Left kidney (tissue), 2 donors: Measurements from ENCODE around the gene KSR1. TPM values are rescaled to one million over a fixed set of nuclear protein-coding genes. Genes with fewer than 3 reads are reported as not detected.

Experiments used
- DNase-seq: peaks from one replicate; pipeline ENCODE4 v3.0.0-alpha.2; 2013
- polyA plus RNA-seq: library from polyadenylated mRNA; unstranded; fragments of 120-200 nt; gene quantifications from one replicate; pipeline ENCODE4 v1.2.1, GENCODE V29; 2013; ENCODE audit not compliant: insufficient read length

The KSR1 gene
- polyA plus RNA-seq, 1 donor: 73.5 TPM

GRCh38 chr17:27550974-27551505, 94.8 kb downstream of the KSR1 start:
- no peak for DNase-seq

GRCh38 chr17:27551701-27552248, 95.5 kb downstream of the KSR1 start:
- no peak for DNase-seq

- no peak for DNase-seq
Observed at GRCh38 chr17:27552276-27552732, 96.1 kb downstream of the KSR1 start.

GRCh38 chr17:27553019-27553511, 96.8 kb downstream of the KSR1 start:
- DNase-seq: no peak

GRCh38 chr17:27554152-27554551, 97.9 kb downstream of the KSR1 start:
- DNase-seq: no peak

GRCh38 chr17:27554911-27555310, 98.7 kb downstream of the KSR1 start:
- DNase-seq: no peak

- no peak for DNase-seq
Observed at GRCh38 chr17:27555339-27555738, 99.1 kb downstream of the KSR1 start.

- DNase-seq: no peak
Observed at GRCh38 chr17:27558341-27558740, 102.1 kb downstream of the KSR1 start.

GRCh38 chr17:27558842-27559505, 102.7 kb downstream of the KSR1 start:
- no peak for DNase-seq

- peak; percentile 86 for DNase-seq
Observed at GRCh38 chr17:27559506-27560481, 103.5 kb downstream of the KSR1 start.

GRCh38 chr17:27560668-27561067, 104.4 kb downstream of the KSR1 start:
- no peak for DNase-seq

- no peak for DNase-seq
Observed at GRCh38 chr17:27562777-27563455, 106.7 kb downstream of the KSR1 start.

- no peak for DNase-seq
Observed at GRCh38 chr17:27563532-27563931, 107.3 kb downstream of the KSR1 start.

- DNase-seq: no peak
Observed at GRCh38 chr17:27564463-27564862, 108.2 kb downstream of the KSR1 start.

- DNase-seq: no peak
Observed at GRCh38 chr17:27565874-27566670, 109.8 kb downstream of the KSR1 start.

- DNase-seq: no peak
Observed at GRCh38 chr17:27566671-27567562, 110.7 kb downstream of the KSR1 start.

- no peak for DNase-seq
Observed at GRCh38 chr17:27567563-27567859, 111.3 kb downstream of the KSR1 start.

GRCh38 chr17:27568216-27568615, 112.0 kb downstream of the KSR1 start:
- DNase-seq: no peak

GRCh38 chr17:27568811-27569210, 112.6 kb downstream of the KSR1 start:
- no peak for DNase-seq

GRCh38 chr17:27569257-27569722, 113.0 kb downstream of the KSR1 start:
- no peak for DNase-seq
